GM23248 (cell line): ENCODE measurements around the gene INO80D.

Experiments used
- EZH2 ChIP-seq: fragments of 200-600 bp; sonication (generic); IDR thresholded peaks from 2 replicates; pipeline ENCODE4 v1.6.1; 2018; ENCODE audit warnings: antibody characterized with exemption, mild to moderate bottlenecking; ENCODE audit not compliant: insufficient read depth, poor library complexity, severe bottlenecking
- EZH2phosphoT487 ChIP-seq: fragments of 200-600 bp; sonication (generic); IDR thresholded peaks from 2 replicates; pipeline ENCODE4 v1.6.1; 2018; ENCODE audit warnings: antibody characterized with exemption, moderate library complexity, mild to moderate bottlenecking, low read depth; ENCODE audit not compliant: insufficient read depth

DNA sequence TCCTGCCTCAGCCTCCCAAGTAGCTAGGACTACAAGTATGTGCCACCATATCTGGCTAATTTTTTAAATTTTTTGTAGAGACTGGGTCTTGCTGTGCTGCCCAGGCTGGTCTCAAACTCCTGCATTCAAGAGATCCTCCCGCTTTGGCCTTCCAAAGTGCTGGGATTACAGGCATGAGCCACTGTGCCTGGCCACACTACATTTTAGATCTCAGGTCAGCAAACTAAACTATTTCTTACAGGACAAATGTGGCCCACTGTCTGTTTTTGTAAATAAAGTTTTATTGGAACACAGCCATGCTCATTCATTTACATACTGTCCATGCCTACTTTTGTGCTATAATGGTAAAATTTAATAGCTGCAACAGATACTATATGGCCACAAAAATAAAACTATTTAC lies 17.8 kb downstream of the INO80D start:
- no peak for TF ChIP-seq EZH2
- TF ChIP-seq EZH2phosphoT487 = no peak
